H1 (cell line): ENCODE results near the gene MOK. TPM values are rescaled to one million over a fixed set of nuclear protein-coding genes. Genes with fewer than 3 reads are reported as not detected.
A peak's percentile ranks its signal among the peaks of the same experiment; 100 is the strongest.

Source experiments
- BCL11A ChIP-seq, 2 experiments: IDR thresholded peaks; one replicate each; pipeline ENCODE4 v1.6.1; 2011; ENCODE audit warnings: low read depth in 2 of 2, low read length in 2 of 2, mild to moderate bottlenecking in 2 of 2
- CBX5 ChIP-seq: fragments of 300-800, 300-1000 bp; sonication (generic); IDR thresholded peaks from 2 replicates; pipeline ENCODE4 v1.7.1; 2016; ENCODE audit warnings: antibody characterized with exemption, low read length, low read depth
- EGR1 ChIP-seq: IDR thresholded peaks from 2 replicates; pipeline ENCODE4 v1.6.1; 2011; ENCODE audit warnings: low read depth, low read length, borderline replicate concordance
- EZH2 ChIP-seq: fragments of 200-600 bp; sonication (generic); IDR thresholded peaks from 2 replicates; pipeline ENCODE4 v1.7.1; 2012; ENCODE audit warnings: low read depth, mild to moderate bottlenecking, moderate library complexity, low read length, inconsistent platforms; ENCODE audit not compliant: severe bottlenecking
- GABPA ChIP-seq: IDR thresholded peaks from 2 replicates; pipeline ENCODE4 v1.6.1; 2011; ENCODE audit warnings: mild to moderate bottlenecking, low read length, moderate library complexity, borderline replicate concordance; ENCODE audit not compliant: insufficient read depth
- JUND ChIP-seq: IDR thresholded peaks from 2 replicates; pipeline ENCODE4 v1.6.1; 2011; ENCODE audit warnings: mild to moderate bottlenecking, improper control_type of control experiment, low read length
- KDM1A ChIP-seq: fragments of 200-600, 300-600 bp; sonication (generic); IDR thresholded peaks from 2 replicates; pipeline ENCODE4 v1.7.1; 2016; ENCODE audit warnings: mild to moderate bottlenecking, low read length, borderline replicate concordance
- NRF1 ChIP-seq: IDR thresholded peaks from 2 replicates; pipeline ENCODE4 v1.6.1; 2011; ENCODE audit warnings: mild to moderate bottlenecking, low read depth, low read length, improper control_type of control experiment
- RAD21 ChIP-seq, 2 experiments: IDR thresholded peaks in 1 of 2; conservative IDR thresholded peaks in 1 of 2; 2 replicates each; pipeline ENCODE4 v1.6.1; 2011; ENCODE audit warnings: low read depth in 2 of 2, low read length in 2 of 2, improper control_type of control experiment in 1 of 2, inconsistent platforms in 1 of 2, mild to moderate bottlenecking in 1 of 2, moderate library complexity in 1 of 2
- RBBP5 ChIP-seq: IDR thresholded peaks from 2 replicates; pipeline ENCODE4 v1.7.1; 2012; ENCODE audit warnings: low read depth, mild to moderate bottlenecking, inconsistent platforms, low read length, moderate library complexity, borderline replicate concordance
- RFX5 ChIP-seq: IDR thresholded peaks from 2 replicates; pipeline ENCODE4 v1.6.1; 2011; ENCODE audit warnings: low read depth, low read length, improper control_type of control experiment, borderline replicate concordance
- SIN3A ChIP-seq, 2 experiments: IDR thresholded peaks in 1 of 2; conservative IDR thresholded peaks in 1 of 2; 2 replicates each; pipeline ENCODE4 v1.6.1; 2011 to 2012; ENCODE audit warnings: low read length in 2 of 2, improper control_type of control experiment in 1 of 2, low read depth in 1 of 2, mild to moderate bottlenecking in 1 of 2
- SIRT6 ChIP-seq: IDR thresholded peaks from one replicate; pipeline ENCODE4 v1.7.1; 2012; ENCODE audit warnings: low read length, inconsistent platforms
- SRF ChIP-seq: IDR thresholded peaks from 2 replicates; pipeline ENCODE4 v1.6.1; 2011; ENCODE audit warnings: mild to moderate bottlenecking, low read depth, low read length, moderate library complexity
- SUZ12 ChIP-seq: fragments of 200-600 bp; sonication (generic); IDR thresholded peaks from 2 replicates; pipeline ENCODE4 v1.6.1; 2012; ENCODE audit warnings: mild to moderate bottlenecking, inconsistent platforms, low read length, moderate library complexity, mixed read lengths
- TCF12 ChIP-seq: IDR thresholded peaks from 2 replicates; pipeline ENCODE4 v1.6.1; 2011; ENCODE audit warnings: low read depth, mild to moderate bottlenecking, low read length
- YY1 ChIP-seq: IDR thresholded peaks from 2 replicates; pipeline ENCODE4 v1.6.1; 2011; ENCODE audit warnings: low read depth, mild to moderate bottlenecking, low read length
- ZNF274 ChIP-seq: IDR thresholded peaks from 2 replicates; pipeline ENCODE4 v1.7.0; 2012; ENCODE audit warnings: low read length, borderline replicate concordance; ENCODE audit errors: extremely low read depth
- polyA plus RNA-seq, 7 experiments: library from polyadenylated mRNA; depleted of rRNA in 3 of 7; stranded (reverse) in 5 of 7; unstranded in 2 of 7; fragments of >200 nt in 5 of 7; fragments of 200-250 nt in 2 of 7; gene quantifications; 1 replicate in 5 of 7; 2 replicates in 1 of 7; 4 replicates in 1 of 7; pipeline versions ENCODE4 v1.2.1 to v1.2.3, GENCODE V29; 2011 to 2013; ENCODE audit warnings: missing spikeins in 2 of 7, mixed read lengths in 2 of 7
- total RNA-seq: library from RNA; stranded (reverse); fragmentation: NEBNext Ultra II Directional; extraction: Animal tissue kit (Norgen Biotek cat#: 25700); gene quantifications from 2 replicates; pipeline ENCODE4 v1.2.1, GENCODE V29; 2021
- TF ChIP-seq, protein P1 (sequence below): IDR thresholded peaks from 2 replicates; pipeline ENCODE4 v1.6.1; 2011; ENCODE audit warnings: low read length, improper control_type of control experiment
- TF ChIP-seq, protein P2 (sequence below): IDR thresholded peaks from 2 replicates; pipeline ENCODE4 v1.6.1; 2012; ENCODE audit warnings: inconsistent platforms

MOK gene
- total and polyA plus RNA-seq, 2 of the 8 experiments (the other 6 are each of a cell fraction or from before 2014, with no cell fraction given): 2.1 to 2.5 TPM

DNA sequence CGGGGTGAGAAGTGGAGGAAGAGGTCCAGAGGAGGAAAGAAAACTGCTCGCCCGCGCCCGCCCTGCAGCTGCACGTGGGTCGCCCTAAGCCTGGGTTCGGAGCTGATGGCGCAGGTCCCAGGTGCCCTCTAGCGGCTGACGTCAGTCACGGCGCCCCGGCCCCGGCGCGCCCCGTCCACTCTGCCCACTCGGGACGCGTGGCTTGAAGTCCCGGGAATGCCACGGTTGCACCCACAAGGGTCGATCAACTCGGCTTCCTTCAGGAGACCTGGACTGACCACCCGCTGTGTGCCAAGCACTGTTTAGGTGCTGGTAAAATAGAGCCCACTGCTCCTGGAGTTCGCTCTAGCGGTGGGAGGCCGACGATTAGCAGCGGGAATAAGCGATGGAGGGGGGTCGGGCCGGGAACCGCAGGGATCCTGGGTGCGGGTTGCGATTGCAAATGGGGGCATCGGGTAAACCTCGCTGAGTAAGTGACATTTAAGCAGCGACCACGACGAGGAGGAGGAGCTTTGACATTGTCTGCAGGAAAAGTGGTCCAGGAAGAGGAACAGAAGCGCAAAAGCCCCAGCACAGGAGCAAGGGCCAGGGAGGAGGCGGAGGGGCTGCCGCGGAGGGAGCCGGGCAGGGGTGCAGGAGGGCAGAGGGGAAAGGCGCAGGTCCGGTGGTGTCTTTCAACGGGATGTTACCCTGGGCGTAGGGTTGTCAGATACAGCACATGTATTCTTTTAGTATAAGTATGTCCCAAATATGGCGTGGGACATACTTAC lies 9.5 kb upstream of the MOK start (continued):
- TF ChIP-seq GABPA: no peak; the same call in 1 of the 2 replicates
- no peak for TF ChIP-seq SRF
- TF ChIP-seq, protein P1, sequence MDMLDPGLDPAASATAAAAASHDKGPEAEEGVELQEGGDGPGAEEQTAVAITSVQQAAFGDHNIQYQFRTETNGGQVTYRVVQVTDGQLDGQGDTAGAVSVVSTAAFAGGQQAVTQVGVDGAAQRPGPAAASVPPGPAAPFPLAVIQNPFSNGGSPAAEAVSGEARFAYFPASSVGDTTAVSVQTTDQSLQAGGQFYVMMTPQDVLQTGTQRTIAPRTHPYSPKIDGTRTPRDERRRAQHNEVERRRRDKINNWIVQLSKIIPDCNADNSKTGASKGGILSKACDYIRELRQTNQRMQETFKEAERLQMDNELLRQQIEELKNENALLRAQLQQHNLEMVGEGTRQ: peak; percentile 43; the same call in 1 of the 2 replicates
- no peak for TF ChIP-seq BCL11A (IDR thresholded peaks at IDR 0.05; ENCODE audit: low read depth in 2 of 2, low read length in 2 of 2)
- TF ChIP-seq KDM1A: peak; percentile 15; the same call in 1 of the 2 replicates
- peak; percentile 23; the same call in 1 of the 2 replicates for TF ChIP-seq SUZ12
- TF ChIP-seq, protein P2, sequence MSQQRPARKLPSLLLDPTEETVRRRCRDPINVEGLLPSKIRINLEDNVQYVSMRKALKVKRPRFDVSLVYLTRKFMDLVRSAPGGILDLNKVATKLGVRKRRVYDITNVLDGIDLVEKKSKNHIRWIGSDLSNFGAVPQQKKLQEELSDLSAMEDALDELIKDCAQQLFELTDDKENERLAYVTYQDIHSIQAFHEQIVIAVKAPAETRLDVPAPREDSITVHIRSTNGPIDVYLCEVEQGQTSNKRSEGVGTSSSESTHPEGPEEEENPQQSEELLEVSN: peak; percentile 80
- TF ChIP-seq EGR1: no peak
- TF ChIP-seq JUND: peak; percentile 56; the same call in 1 of the 2 replicates
- no peak for TF ChIP-seq RFX5
- TF ChIP-seq RBBP5: peak; percentile 47; the same call in 1 of the 2 replicates
- TF ChIP-seq TCF12: 0 out of 2 replicates have a peak, but pooled peaks have one; percentile 8
- no peak for TF ChIP-seq CBX5
- TF ChIP-seq SIN3A (conservative IDR thresholded peaks at IDR 0.05 in 1 of 2, IDR thresholded peaks at IDR 0.05 in 1 of 2; ENCODE audit: low read depth in 1 of 2, low read length in 2 of 2): peak in 1 of 2 experiments; percentile 68; a peak in 2 of 4 replicates
- no peak; the same call in 1 of the 2 replicates for TF ChIP-seq YY1
- TF ChIP-seq RAD21 (IDR thresholded peaks at IDR 0.05 in 1 of 2, conservative IDR thresholded peaks at IDR 0.05 in 1 of 2; ENCODE audit: low read depth in 2 of 2, low read length in 2 of 2): peak; percentile 91 to 95
- no peak for TF ChIP-seq SIRT6
- no peak for TF ChIP-seq ZNF274
- no peak for TF ChIP-seq EZH2
- no peak for TF ChIP-seq NRF1
